Measurements from ENCODE around the gene MAPK8.

DNA sequence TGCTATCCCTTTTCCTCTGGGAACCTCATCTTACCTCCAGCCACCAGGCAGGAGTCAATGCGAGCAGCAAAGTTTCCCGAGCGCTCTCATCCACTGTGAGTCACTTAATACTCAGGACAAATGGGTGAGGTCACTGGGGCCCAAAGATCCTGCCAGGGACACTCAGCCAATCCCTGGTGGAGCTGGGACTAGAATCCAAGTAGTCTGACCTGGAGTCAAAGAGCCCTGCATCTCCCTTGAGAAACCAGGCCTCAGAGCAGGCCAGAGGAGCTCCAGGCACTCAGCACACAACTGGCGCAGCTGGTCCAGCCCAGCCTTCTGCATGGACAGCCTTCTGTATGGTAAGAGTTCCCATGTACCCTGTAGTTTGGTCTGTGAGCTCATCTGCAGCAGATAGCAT lies 142.3 kb downstream of the MAPK8 start:
- TF ChIP-seq POLR2A (IDR thresholded peaks at IDR 0.05; ENCODE audit: low read depth, low read length), result no peak
- no peak for TF ChIP-seq POLR2AphosphoS5 (IDR thresholded peaks at IDR 0.05; ENCODE audit: low read depth, low read length)
